Thoracic aorta (tissue), 2 donors: ENCODE results near the gene CCL26. TPM values are rescaled to one million over a fixed set of nuclear protein-coding genes. Genes with fewer than 3 reads are reported as not detected.

Source experiments
- ATAC-seq: fragments of 150-250 bp; one replicate; pipeline ENCODE4 v1.8.0; 2017; ENCODE audit warnings: low read depth; ENCODE audit not compliant: insufficient number of reproducible peaks, low FRiP score
- DNase-seq: peaks from one replicate; pipeline ENCODE4 v3.0.0-alpha.2; 2020; ENCODE audit warnings: low spot score
- H3K27ac ChIP-seq, 2 donors: fragments of 200-600 bp; sonication (generic); 1 replicate in 1 of 2; 2 replicates in 1 of 2; pipeline ENCODE4 v1.5.1; 2016; ENCODE audit warnings: mild to moderate bottlenecking in 2 of 2, moderate library complexity in 2 of 2
- H3K27me3 ChIP-seq: fragments of 200-600 bp; sonication (generic); replicated peaks from 2 replicates; pipeline ENCODE4 v1.6.0; 2016; ENCODE audit warnings: mild to moderate bottlenecking; ENCODE audit not compliant: insufficient read depth
- H3K36me3 ChIP-seq: fragments of 200-600 bp; sonication (generic); one replicate; pipeline ENCODE4 v1.5.1; 2016
- H3K4me1 ChIP-seq, 2 donors: fragments of 200-600 bp; sonication (generic); 1 replicate in 1 of 2; 2 replicates in 1 of 2; pipeline versions ENCODE4 v1.5.1 to v1.6.0; 2016; ENCODE audit warnings: low read depth in 2 of 2, mild to moderate bottlenecking in 1 of 2; ENCODE audit not compliant: control insufficient read depth in 1 of 2
- H3K4me3 ChIP-seq: fragments of 200-600 bp; sonication (generic); 2 replicates; pipeline ENCODE4 v1.5.1; 2016; ENCODE audit warnings: mild to moderate bottlenecking
- H3K9me3 ChIP-seq: fragments of 200-600 bp; sonication (generic); 2 replicates; pipeline ENCODE4 v1.5.1; 2016
- CTCF ChIP-seq: fragments of 200-600 bp; sonication (generic); IDR thresholded peaks from one replicate; pipeline ENCODE4 v1.5.1; 2019; ENCODE audit warnings: antibody characterized with exemption
- total RNA-seq, 2 donors: library from RNA; depleted of rRNA; stranded (reverse); fragments of >200 nt; gene quantifications; one replicate each; pipeline versions ENCODE4 v1.1.0 to v1.2.3, GENCODE V29; 2016

CCL26 gene
- total RNA-seq, 2 donors from 2014 or later: not detected

- Histone ChIP-seq H3K4me3 (no peak overlapping the region), H3K4me1 (no peaks in the 10 kb centered on the region), H3K9me3 (peaks cover 15% of the 10 kb centered on the region), H3K36me3 (no peaks in the 10 kb centered on the region), H3K27ac (no peak overlapping the region), H3K27me3 (no peaks in the 10 kb centered on the region)
- DNase-seq (no peak), ATAC-seq (no peak)
- TF ChIP-seq CTCF: no peak
Observed at GRCh38 chr7:75804004-75804403, 32.0 kb upstream of the CCL26 start.

GRCh38 chr7:75802552-75802821 lies 30.5 kb upstream of the CCL26 start:
- H3K9me3 ChIP-seq: peaks cover 11% of the 10 kb centered on the region
- H3K27me3 ChIP-seq: no peaks in the 10 kb centered on the region
- H3K36me3 ChIP-seq: no peaks in the 10 kb centered on the region
- H3K4me3 ChIP-seq: no peak overlapping the region
- no peak for DNase-seq
- no peak overlapping the region for H3K27ac ChIP-seq
- TF ChIP-seq CTCF: no peak
- no peak for ATAC-seq
- H3K4me1 ChIP-seq: no peaks in the 10 kb centered on the region

- H3K27me3 ChIP-seq: no peaks in the 10 kb centered on the region
- no peak for TF ChIP-seq CTCF
- no peak overlapping the region for H3K4me3 ChIP-seq
- DNase-seq (no peak), ATAC-seq (no peak)
- H3K4me1 ChIP-seq: no peaks in the 10 kb centered on the region
- H3K36me3 ChIP-seq: no peaks in the 10 kb centered on the region
- no peak overlapping the region for H3K27ac ChIP-seq
- H3K9me3 ChIP-seq: no peaks in the 10 kb centered on the region
Observed at GRCh38 chr7:75798770-75799169, 26.8 kb upstream of the CCL26 start.

GRCh38 chr7:75796420-75796819 lies 24.4 kb upstream of the CCL26 start:
- no peak for DNase-seq
- ATAC-seq: no peak
- Histone ChIP-seq H3K27ac (no peak overlapping the region), H3K36me3 (no peaks in the 10 kb centered on the region), H3K9me3 (no peaks in the 10 kb centered on the region), H3K4me3 (no peak overlapping the region), H3K4me1 (no peaks in the 10 kb centered on the region), H3K27me3 (no peaks in the 10 kb centered on the region)
- no peak for TF ChIP-seq CTCF

GRCh38 chr7:75795831-75796285 lies 23.8 kb upstream of the CCL26 start:
- Histone ChIP-seq H3K9me3 (no peaks in the 10 kb centered on the region), H3K4me3 (no peak overlapping the region), H3K36me3 (no peaks in the 10 kb centered on the region), H3K4me1 (no peaks in the 10 kb centered on the region), H3K27me3 (no peaks in the 10 kb centered on the region), H3K27ac (peak overlapping the region in 1 of 2 donors; percentile 16)
- DNase-seq (no peak), ATAC-seq (no peak)
- no peak for TF ChIP-seq CTCF
